ENCODE data around the gene RPS2.

Gene RPS2

GRCh38 chr16:1917665-1918350 is 46.8 kb downstream of the RPS2 start:
- no peak for DNase-seq

GRCh38 chr16:1917056-1917664 is 47.5 kb downstream of the RPS2 start:
- DNase-seq: no peak

- DNase-seq: no peak
These were observed 48.0 kb downstream of the RPS2 start for GRCh38 chr16:1916640-1916990.

GRCh38 chr16:1915732-1916639 is 48.6 kb downstream of the RPS2 start:
- no peak for DNase-seq

GRCh38 chr16:1914988-1915387 is 49.6 kb downstream of the RPS2 start:
- no peak for DNase-seq

- DNase-seq: no peak
These were observed 50.5 kb downstream of the RPS2 start for GRCh38 chr16:1914084-1914608.

- no peak for DNase-seq
These were observed 51.1 kb downstream of the RPS2 start for GRCh38 chr16:1913327-1914083.

- DNase-seq: no peak
These were observed 52.4 kb downstream of the RPS2 start for GRCh38 chr16:1912215-1912543.

Measured in activated CD4-positive, CD25-positive, alpha-beta regulatory T cell (primary cell).